T-helper 17 cell (primary cell): ENCODE data around the gene SMIM38. TPM values are rescaled to one million over a fixed set of nuclear protein-coding genes. Genes with fewer than 3 reads are reported as not detected.

Experiments used
- ATAC-seq: fragments of 150-1000 bp; cut with Tn5 transposase; 2 replicates; pipeline ENCODE4 v1.10.0; 2021; ENCODE audit warnings: mild to moderate bottlenecking, moderate library complexity
- DNase-seq, 3 donors: peaks; one replicate each; pipeline versions ENCODE4 v3.0.0 to v3.0.0-alpha.2; 2020 to 2021
- H3K9me3 ChIP-seq: one replicate; pipeline ENCODE4 v1.7.0; 2013; ENCODE audit warnings: low read length, mild to moderate bottlenecking; ENCODE audit not compliant: control insufficient read depth, poor library complexity, severe bottlenecking
- H3K27ac Mint-ChIP-seq: one replicate; pipeline ENCODE4 v1.8.0; 2022; ENCODE audit warnings: mild to moderate bottlenecking, moderate library complexity, mixed read lengths
- H3K27me3 Mint-ChIP-seq: one replicate; pipeline ENCODE4 v1.8.0; 2022; ENCODE audit warnings: mixed read lengths
- H3K36me3 Mint-ChIP-seq: one replicate; pipeline ENCODE4 v1.8.0; 2022; ENCODE audit warnings: low read depth, mixed read lengths
- H3K4me1 Mint-ChIP-seq: one replicate; pipeline ENCODE4 v1.8.0; 2022; ENCODE audit warnings: mild to moderate bottlenecking, mixed read lengths
- H3K4me3 Mint-ChIP-seq: one replicate; pipeline ENCODE4 v1.8.0; 2022; ENCODE audit warnings: mild to moderate bottlenecking, moderate library complexity, mixed read lengths
- total RNA-seq, 4 donors: library from RNA in 2 of 4; stranded (reverse) in 2 of 4; gene quantifications; one replicate each; pipeline ENCODE4 v1.2.3 and lab custom pipeline; 2022 to 2026

The SMIM38 gene
- total RNA-seq, 2 donors from 2014 or later: 0.22 to 0.34 TPM

DNA sequence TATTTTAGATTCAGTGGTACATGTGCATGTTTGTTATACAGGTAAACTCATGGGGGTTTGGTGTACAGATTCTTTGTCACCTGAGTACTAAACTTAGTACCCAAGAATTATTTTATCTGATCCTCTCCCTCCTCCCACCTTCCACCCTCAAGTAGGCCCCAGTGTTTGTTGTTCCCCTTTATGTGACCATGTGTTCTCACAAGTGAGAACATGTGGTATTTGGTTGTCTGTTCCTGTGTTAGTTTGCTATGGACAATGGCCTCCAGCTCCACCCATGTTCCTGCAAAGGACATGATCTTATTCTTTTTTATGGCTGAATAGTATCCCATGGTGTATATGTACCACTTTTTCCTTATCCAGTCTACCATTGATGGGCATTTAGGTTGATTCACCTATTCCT, 6.8 kb downstream of the SMIM38 start:
- Mint-ChIP-seq H3K4me1 (no peaks in the 10 kb centered on the region), H3K27ac (no peak overlapping the region), H3K36me3 (no peaks in the 10 kb centered on the region), H3K27me3 (peaks cover 43% of the 10 kb centered on the region), H3K4me3 (no peak overlapping the region)
- ATAC-seq: no peak
- DNase-seq: no peak
- no peaks in the 10 kb centered on the region for H3K9me3 ChIP-seq

DNA sequence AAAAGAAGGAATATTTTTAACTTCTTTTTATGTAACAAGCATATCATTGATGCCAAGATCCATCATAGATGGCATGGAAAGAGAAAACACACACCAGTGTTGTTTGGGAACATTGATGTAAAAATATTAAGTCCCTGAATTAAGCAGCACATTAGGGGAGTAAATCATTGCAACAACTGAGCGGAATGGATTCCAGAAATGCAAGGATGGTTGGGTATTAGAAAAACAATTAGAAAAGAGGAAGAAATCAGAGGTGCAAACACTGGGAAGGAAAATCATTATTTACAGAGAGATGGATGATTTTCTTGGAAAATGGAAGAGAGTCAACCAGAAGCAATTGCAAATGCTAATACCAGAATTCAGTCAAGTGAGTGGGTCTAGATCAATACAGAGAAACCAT, 8.1 kb downstream of the SMIM38 start:
- Mint-ChIP-seq H3K27ac (no peak overlapping the region), H3K4me3 (no peak overlapping the region), H3K36me3 (no peaks in the 10 kb centered on the region), H3K27me3 (peaks cover 37% of the 10 kb centered on the region), H3K4me1 (no peaks in the 10 kb centered on the region)
- no peak for DNase-seq
- ATAC-seq: no peak
- no peaks in the 10 kb centered on the region for H3K9me3 ChIP-seq

DNA sequence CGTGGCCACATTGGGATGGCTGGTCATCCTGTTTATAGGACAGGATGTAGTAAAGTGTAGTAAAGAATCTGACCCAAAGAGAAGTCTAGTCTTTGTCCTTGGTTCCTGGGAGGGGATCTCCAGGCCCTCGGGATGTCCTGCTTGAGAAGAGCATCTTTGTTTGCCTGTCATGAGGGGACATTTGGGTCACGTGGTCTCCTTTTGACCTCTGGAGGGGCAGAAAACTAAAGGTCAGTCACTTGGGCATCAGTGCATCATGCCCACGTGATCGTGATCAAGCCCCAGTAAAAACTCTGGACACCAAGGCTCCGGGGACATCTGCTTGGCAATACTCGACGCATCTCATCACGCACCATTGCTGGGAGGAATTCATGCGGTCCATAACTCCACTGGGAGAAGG, 9.1 kb downstream of the SMIM38 start:
- DNase-seq: no peak
- no peaks in the 10 kb centered on the region for H3K36me3 Mint-ChIP-seq

DNA sequence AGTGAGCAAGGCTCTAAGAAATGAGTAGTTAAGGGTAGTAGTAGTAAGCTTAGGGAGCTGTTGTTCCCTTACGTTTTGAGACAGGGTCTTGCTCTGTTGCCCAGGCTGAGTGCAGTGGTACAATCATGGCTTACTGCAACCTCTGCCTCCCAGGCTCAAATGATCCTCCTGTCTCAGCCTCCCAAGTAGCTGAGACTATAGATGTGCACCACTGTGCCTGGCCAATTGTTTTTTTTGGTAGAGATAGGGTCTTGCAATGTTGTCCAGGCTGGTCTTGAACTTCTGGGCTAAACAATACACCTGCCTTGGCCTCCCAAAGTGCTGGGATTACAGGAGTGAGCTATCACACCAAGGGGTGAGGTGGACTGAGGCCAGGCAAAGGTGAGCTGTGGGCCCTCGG, 10.0 kb downstream of the SMIM38 start:
- DNase-seq (no peak), ATAC-seq (no peak)
- no peaks in the 10 kb centered on the region for H3K9me3 ChIP-seq
- no peaks in the 10 kb centered on the region for H3K36me3 Mint-ChIP-seq
- no peak overlapping the region for H3K4me3 Mint-ChIP-seq
- no peak overlapping the region for H3K27ac Mint-ChIP-seq
- H3K4me1 Mint-ChIP-seq: no peaks in the 10 kb centered on the region
- peaks cover 20% of the 10 kb centered on the region for H3K27me3 Mint-ChIP-seq

More for the DNA sequence above, 9.1 kb downstream of the SMIM38 start:
- H3K9me3 ChIP-seq: no peaks in the 10 kb centered on the region
- no peak overlapping the region for H3K4me3 Mint-ChIP-seq
- peaks cover 27% of the 10 kb centered on the region for H3K27me3 Mint-ChIP-seq
- no peak overlapping the region for H3K27ac Mint-ChIP-seq
- no peaks in the 10 kb centered on the region for H3K4me1 Mint-ChIP-seq
- ATAC-seq: no peak

DNA sequence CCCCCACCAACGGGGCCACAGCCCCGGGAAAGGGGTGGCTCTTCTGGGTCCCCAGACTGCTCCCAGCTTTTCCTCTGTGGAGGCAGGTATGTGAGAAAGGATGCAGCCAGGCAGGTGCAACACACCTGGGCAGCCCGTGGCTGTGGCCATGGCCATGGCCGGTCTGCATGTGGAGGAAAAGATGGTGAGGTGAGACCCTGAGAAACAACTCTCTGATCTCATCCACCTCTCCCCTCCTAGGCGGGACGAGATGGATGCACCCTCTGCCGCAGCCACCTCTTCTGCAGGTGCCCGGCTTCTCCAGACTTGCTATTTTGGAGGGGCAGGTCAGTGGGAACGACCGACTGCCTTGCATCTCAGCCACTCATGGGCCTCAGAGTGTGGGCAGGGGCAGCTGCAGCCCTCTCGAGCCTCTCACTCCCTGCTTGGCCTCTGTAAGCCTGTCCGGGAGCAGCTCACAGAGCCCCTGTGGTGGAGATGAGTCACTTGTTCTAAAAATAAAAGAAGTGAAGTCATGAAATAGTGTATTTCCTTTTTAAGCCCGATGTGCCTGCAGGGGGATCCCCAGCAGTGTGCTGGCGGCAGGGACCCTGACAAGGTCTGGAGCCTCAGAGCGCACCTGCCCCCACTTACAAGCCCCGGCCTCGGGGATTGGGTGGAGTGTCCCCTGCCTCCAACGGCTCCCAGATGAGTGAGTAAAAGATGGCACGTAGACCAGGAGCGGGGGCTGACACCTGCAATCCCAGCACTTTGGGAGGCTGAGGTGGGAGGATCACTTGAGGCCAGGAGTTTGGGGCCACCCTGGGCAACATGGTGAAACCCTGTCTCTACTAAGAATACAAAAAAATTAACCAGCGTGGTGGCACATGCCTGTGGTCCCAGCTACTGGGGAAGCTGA, 10.7 kb downstream of the SMIM38 start:
- Mint-ChIP-seq H3K4me3 (no peak overlapping the region), H3K27me3 (peaks cover 15% of the 10 kb centered on the region), H3K27ac (no peak overlapping the region), H3K4me1 (no peaks in the 10 kb centered on the region), H3K36me3 (no peaks in the 10 kb centered on the region)
- DNase-seq: no peak
- no peaks in the 10 kb centered on the region for H3K9me3 ChIP-seq
- peak; percentile 45 for ATAC-seq

DNA sequence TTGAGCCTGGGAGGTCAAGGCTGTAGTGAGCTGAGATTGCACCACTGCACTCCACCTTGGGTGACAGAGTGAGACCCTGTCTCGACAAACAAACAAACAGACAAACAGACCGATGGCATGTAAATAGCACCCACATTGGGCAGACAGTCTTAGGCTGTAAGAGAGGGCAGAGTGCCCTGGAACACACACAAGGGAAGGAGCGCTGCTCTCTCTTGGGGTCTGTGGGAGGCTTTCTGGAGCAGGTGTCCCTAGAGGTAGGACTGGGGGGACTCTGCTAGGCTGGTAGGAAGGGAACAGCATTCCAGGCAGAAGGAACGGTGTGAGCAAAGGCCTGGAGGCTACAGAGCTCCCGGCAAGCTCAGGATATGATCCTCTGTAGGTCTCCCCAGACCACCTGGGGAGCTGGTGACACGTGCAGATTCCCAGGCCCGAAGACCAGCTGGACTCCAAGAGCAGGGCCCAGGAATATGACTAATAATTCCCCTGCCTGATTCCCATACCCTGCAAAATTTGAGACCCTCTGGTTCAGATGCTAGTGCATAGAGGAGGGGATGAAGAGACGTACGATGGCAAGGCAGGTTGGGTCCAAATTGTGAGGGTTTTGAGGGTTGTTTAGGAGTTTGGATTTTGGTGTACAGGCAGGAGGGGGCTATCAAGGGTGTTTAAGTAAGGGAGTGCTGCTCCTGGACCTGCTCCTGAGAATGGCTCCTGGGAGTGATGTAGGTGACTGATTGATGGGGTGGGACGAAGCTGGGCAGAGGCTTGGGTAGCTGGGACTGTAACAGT, 11.6 kb downstream of the SMIM38 start:
- Mint-ChIP-seq H3K4me3 (no peak overlapping the region), H3K27me3 (peaks cover 15% of the 10 kb centered on the region), H3K36me3 (no peaks in the 10 kb centered on the region), H3K4me1 (no peaks in the 10 kb centered on the region), H3K27ac (no peak overlapping the region)
- no peak for ATAC-seq
- no peak for DNase-seq
- H3K9me3 ChIP-seq: no peaks in the 10 kb centered on the region

DNA sequence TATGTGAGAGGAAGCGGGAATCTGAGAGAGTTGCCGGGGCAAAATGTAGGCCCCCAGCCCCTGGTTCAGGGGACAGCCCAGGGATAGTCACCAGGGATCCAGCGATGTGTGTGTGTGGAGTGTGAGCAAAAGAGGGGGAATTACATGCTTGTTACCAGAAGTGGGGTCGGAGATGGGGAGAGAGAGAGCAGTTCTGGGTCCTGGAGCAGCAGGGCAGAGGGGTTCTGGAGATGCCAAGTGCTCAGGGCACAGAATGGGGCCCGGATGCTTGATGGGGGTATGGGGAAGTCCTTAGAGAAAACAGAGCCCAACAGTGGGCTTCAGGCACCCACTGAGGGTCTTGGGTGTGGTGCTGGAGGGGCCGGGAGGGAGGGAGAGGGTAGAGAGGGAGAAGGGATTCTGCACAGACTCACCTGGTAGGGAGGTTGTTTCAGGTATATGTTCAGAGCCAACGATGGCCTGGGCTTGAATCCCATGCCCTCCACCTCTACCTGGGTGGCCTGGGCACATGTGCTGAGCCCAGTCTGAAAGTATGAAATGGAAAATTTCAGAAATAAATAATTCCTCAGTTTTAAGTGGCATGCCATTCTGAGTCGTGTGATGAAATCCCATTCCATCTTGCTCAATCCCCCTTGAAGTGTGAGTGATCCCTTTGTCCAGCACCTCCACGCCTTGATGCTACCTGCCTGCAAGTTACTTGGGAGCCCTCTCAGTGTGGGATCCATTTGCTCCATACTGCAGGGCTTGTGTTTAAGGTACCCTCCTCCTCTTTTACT, 12.4 kb downstream of the SMIM38 start:
- Mint-ChIP-seq H3K27me3 (peaks cover 15% of the 10 kb centered on the region), H3K4me1 (no peaks in the 10 kb centered on the region), H3K4me3 (no peak overlapping the region), H3K27ac (no peak overlapping the region), H3K36me3 (no peaks in the 10 kb centered on the region)
- ATAC-seq (no peak), DNase-seq (no peak)
- H3K9me3 ChIP-seq: no peaks in the 10 kb centered on the region

DNA sequence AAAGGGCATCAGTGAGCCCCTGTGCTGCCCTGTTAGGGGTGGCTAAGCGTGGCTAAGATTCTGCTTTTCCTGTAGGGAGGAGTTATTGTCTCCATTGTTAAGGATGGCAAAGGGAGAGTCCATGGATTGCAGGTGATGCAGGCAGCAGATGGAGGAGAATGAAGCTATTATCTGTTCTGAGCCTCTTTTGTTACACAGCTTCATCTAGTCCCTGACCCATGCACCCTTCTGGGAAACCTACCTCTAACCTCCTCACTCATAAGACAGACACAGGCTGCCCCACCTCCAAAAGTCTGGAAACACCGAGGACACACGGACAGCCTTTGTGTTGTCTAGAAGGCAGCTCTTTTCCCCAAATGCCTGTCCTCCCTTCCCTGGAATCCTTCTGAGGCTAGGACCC, 13.7 kb downstream of the SMIM38 start:
- Mint-ChIP-seq H3K4me1 (no peaks in the 10 kb centered on the region), H3K4me3 (no peak overlapping the region), H3K27me3 (peaks cover 20% of the 10 kb centered on the region), H3K27ac (peak overlapping the region; percentile 5), H3K36me3 (no peaks in the 10 kb centered on the region)
- no peaks in the 10 kb centered on the region for H3K9me3 ChIP-seq
- no peak for ATAC-seq
- no peak for DNase-seq

DNA sequence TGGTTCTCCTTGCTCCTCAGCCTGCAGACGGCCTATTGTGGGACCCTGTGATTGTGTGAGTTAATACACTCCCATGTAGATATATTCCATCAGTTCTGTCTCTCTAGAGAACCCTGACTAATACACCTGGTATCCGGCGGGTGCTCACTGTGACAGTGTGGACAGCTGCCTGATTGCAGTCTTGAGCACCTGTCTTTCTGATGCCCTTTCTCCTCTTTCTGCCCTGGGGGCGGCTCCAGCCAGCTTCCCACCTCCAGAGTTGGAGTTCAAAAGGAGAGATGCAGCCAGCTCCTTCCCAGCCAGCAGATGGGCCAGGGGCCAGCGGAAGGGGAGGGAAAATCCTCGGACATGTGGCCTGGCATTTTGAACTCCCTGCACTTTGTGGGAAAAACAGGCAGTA, 15.0 kb downstream of the SMIM38 start:
- Mint-ChIP-seq H3K27ac (no peak overlapping the region), H3K4me3 (no peak overlapping the region), H3K36me3 (no peaks in the 10 kb centered on the region), H3K27me3 (peaks cover 15% of the 10 kb centered on the region), H3K4me1 (no peaks in the 10 kb centered on the region)
- H3K9me3 ChIP-seq: no peaks in the 10 kb centered on the region
- DNase-seq (no peak), ATAC-seq (no peak)

DNA sequence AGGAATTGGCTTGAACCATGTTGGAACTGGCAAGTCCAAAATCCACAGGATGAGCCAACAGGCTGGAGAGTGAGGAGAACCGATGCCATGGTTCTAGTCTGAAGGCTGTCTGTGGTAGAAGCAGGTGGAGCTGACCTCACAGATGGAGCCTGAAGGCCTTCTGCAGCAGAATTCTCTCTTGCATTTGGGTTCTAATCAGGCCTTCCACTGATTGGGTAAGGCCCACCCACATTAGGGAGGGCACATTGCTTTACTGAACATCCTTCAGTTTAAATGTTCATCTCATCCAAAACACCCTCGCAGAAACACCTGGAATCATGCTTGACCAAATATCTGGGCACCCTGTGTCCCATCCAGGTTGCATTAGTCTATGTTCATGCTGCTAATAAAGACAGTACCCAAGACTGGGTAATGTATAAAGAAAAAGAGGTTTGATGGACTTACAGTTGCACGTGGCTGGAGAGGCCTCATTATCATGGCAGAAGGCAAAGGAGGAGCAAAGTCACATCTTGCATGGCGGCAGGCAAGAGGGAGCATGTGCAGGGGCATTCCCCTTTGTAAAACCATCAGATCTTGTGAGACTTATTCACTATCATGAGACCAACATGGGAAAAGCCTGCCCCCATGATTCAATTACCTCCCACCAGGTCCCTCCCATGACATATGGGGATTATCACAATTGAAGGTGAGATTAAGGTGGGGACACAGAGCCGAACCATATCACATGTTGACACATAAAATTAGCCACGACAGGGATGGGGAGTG, 15.9 kb downstream of the SMIM38 start:
- DNase-seq (no peak), ATAC-seq (no peak)
- Mint-ChIP-seq H3K27ac (no peak overlapping the region), H3K4me3 (no peak overlapping the region), H3K36me3 (no peaks in the 10 kb centered on the region), H3K4me1 (no peaks in the 10 kb centered on the region), H3K27me3 (peaks cover 14% of the 10 kb centered on the region)
- H3K9me3 ChIP-seq: no peaks in the 10 kb centered on the region

DNA sequence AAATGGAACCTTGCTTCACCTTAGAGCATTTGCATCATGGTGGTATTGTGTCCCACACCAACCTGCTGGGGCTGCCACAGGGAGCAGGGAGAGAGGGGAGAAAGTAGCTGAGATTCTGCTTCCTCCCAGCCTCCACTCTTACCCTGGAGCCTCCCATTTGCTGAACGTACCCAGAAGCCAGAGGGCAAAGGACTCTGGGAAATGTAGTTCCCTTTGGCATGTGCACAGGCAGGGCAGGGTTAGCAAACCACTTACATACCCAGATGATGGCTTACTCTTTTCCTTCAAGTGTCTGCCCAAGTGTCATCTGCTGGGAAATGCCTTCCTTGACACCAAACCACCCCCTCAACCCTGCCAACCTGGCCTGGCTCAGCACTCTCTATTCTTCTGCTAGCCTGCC, 16.9 kb downstream of the SMIM38 start:
- no peak for ATAC-seq
- Mint-ChIP-seq H3K4me3 (no peak overlapping the region), H3K4me1 (no peaks in the 10 kb centered on the region), H3K27ac (no peak overlapping the region), H3K36me3 (no peaks in the 10 kb centered on the region), H3K27me3 (peaks cover 8% of the 10 kb centered on the region)
- no peak for DNase-seq
- H3K9me3 ChIP-seq: no peaks in the 10 kb centered on the region

DNA sequence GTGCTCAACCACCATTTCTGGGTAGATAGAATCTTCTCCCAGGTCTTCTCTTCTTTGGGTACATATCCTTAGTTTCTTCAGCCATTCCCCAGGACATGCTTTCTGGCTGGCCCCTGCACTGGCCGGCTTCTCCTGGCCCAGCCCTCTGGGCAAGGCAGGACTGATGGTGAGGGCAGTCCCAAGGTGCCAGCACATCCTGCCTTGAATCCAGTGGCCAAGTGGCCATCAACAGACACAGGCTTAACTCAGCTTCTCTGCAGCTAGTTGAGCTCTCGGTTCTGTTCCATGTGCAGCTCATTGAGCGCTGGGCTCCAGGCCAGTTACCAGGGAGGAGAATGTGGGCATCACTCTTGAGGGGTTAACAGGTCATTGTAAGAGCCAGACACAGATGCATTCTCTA, 17.6 kb downstream of the SMIM38 start:
- Mint-ChIP-seq H3K27me3 (peaks cover 5% of the 10 kb centered on the region), H3K36me3 (no peaks in the 10 kb centered on the region), H3K4me1 (no peaks in the 10 kb centered on the region), H3K27ac (no peak overlapping the region), H3K4me3 (no peak overlapping the region)
- DNase-seq (no peak), ATAC-seq (no peak)
- no peaks in the 10 kb centered on the region for H3K9me3 ChIP-seq
